Spleen (tissue), 7 donors: ENCODE results near the gene ARL4A.

Experiments
- CTCF ChIP-seq, 11 experiments: fragments of 200-600 bp in 7 of 11; fragments of 450-650 bp in 4 of 11; sonication (generic) in 4 of 11; IDR thresholded peaks in 8 of 11; conservative IDR thresholded peaks in 3 of 11; 1 replicate in 7 of 11; 2 replicates in 4 of 11; pipeline versions ENCODE4 v1.4.0 to v1.8.0; 2016 to 2021; ENCODE audit warnings: antibody characterized with exemption in 11 of 11, inconsistent platforms in 4 of 11, mild to moderate bottlenecking in 1 of 11
- POLR2AphosphoS5 ChIP-seq, 3 donors: sonication (generic); formaldehyde crosslinking; IDR thresholded peaks; one replicate each; pipeline ENCODE4 v1.5.1; 2017; ENCODE audit warnings: antibody characterized with exemption in 3 of 3
- donor health status: DM: no; HTN: no; CAD: no; lungs with moderate emphysema.
- donor health status: DM: no; HTN: no; CAD: no.
- donor health status: DM: no; HTN: no; CAD: no.

- TF ChIP-seq CTCF (IDR thresholded peaks at IDR 0.05 in 8 of 11, conservative IDR thresholded peaks at IDR 0.05 in 3 of 11): no peak
- no peak for TF ChIP-seq POLR2AphosphoS5 (IDR thresholded peaks at IDR 0.05)
Measured at GRCh38 chr7:12712236-12712635, 24.8 kb downstream of the ARL4A start.
